Measurements from ENCODE around the gene DCX. TPM values are rescaled to one million over a fixed set of nuclear protein-coding genes. Genes with fewer than 3 reads are reported as not detected.
A peak's percentile ranks its signal among the peaks of the same experiment; 100 is the strongest.

The DCX gene
- total RNA-seq, 1 donor from 2014 or later: 6.1 TPM

- H3K36me3 Mint-ChIP-seq: peaks cover 13% of the 10 kb centered on the region
- H3K4me3 Mint-ChIP-seq: no peak overlapping the region
- TF ChIP-seq, protein P1, sequence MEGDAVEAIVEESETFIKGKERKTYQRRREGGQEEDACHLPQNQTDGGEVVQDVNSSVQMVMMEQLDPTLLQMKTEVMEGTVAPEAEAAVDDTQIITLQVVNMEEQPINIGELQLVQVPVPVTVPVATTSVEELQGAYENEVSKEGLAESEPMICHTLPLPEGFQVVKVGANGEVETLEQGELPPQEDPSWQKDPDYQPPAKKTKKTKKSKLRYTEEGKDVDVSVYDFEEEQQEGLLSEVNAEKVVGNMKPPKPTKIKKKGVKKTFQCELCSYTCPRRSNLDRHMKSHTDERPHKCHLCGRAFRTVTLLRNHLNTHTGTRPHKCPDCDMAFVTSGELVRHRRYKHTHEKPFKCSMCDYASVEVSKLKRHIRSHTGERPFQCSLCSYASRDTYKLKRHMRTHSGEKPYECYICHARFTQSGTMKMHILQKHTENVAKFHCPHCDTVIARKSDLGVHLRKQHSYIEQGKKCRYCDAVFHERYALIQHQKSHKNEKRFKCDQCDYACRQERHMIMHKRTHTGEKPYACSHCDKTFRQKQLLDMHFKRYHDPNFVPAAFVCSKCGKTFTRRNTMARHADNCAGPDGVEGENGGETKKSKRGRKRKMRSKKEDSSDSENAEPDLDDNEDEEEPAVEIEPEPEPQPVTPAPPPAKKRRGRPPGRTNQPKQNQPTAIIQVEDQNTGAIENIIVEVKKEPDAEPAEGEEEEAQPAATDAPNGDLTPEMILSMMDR (IDR thresholded peaks at IDR 0.05; ENCODE audit: unreplicated experiment): no peak
- no peak for DNase-seq (ENCODE audit: low spot score in 2 of 2, unreplicated experiment in 2 of 2)
- H3K27me3 Mint-ChIP-seq (ENCODE audit: low read depth): no peaks in the 10 kb centered on the region
- peak overlapping the region; percentile 60 for H3K27ac Mint-ChIP-seq
- H3K9me3 Mint-ChIP-seq: no peaks in the 10 kb centered on the region
- H3K4me1 Mint-ChIP-seq: peaks cover 55% of the 10 kb centered on the region
These were observed 149.9 kb downstream of the DCX start for GRCh38 chrX:111262086-111262485.

- H3K36me3 Mint-ChIP-seq: peaks cover 13% of the 10 kb centered on the region
These were observed 151.5 kb downstream of the DCX start for GRCh38 chrX:111260451-111260850.

DNA sequence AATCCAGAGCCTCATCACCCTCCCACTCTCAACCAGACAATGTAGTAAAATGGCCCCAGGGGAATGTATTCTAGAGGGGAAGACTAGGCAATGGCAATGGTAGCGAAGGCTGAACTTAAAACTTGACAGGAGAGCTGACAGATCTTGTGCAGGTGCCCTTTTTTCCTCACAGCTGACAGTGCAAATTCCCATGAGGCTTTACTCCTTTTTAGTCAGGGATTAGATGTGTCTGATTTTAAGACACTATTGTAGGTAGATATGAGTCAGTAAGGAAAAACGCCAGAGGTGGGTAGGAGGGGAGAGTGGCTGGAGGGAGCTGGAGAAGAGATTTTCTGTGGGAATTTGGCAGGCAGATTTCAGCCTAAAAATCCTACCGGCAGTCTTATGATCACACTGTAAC is 152.4 kb downstream of the DCX start:
- peaks cover 14% of the 10 kb centered on the region for H3K36me3 Mint-ChIP-seq
- H3K27ac Mint-ChIP-seq: peak overlapping the region; percentile 17
- no peaks in the 10 kb centered on the region for H3K27me3 Mint-ChIP-seq (ENCODE audit: low read depth)
- no peak for DNase-seq (ENCODE audit: low spot score in 2 of 2, unreplicated experiment in 2 of 2)
- peaks cover under 1% of the 10 kb centered on the region for H3K9me3 Mint-ChIP-seq
- no peak overlapping the region for H3K4me3 Mint-ChIP-seq
- peaks cover 41% of the 10 kb centered on the region for H3K4me1 Mint-ChIP-seq
- TF ChIP-seq, protein P1 (IDR thresholded peaks at IDR 0.05; ENCODE audit: unreplicated experiment): no peak

More at GRCh38 chrX:111260451-111260850, 151.5 kb downstream of the DCX start:
- DNase-seq (ENCODE audit: low spot score in 2 of 2, unreplicated experiment in 2 of 2): no peak
- H3K9me3 Mint-ChIP-seq: no peaks in the 10 kb centered on the region
- H3K27ac Mint-ChIP-seq: peak overlapping the region; percentile 66
- H3K4me1 Mint-ChIP-seq: peaks cover 44% of the 10 kb centered on the region
- TF ChIP-seq, protein P1 (IDR thresholded peaks at IDR 0.05; ENCODE audit: unreplicated experiment): no peak
- H3K4me3 Mint-ChIP-seq: no peak overlapping the region
- H3K27me3 Mint-ChIP-seq (ENCODE audit: low read depth): no peaks in the 10 kb centered on the region

- no peak overlapping the region for H3K4me3 Mint-ChIP-seq
- peaks cover 28% of the 10 kb centered on the region for H3K36me3 Mint-ChIP-seq
- peaks cover 9% of the 10 kb centered on the region for H3K9me3 Mint-ChIP-seq
- TF ChIP-seq, protein P1 (IDR thresholded peaks at IDR 0.05; ENCODE audit: unreplicated experiment): no peak
- no peak overlapping the region for H3K27ac Mint-ChIP-seq
- no peaks in the 10 kb centered on the region for H3K27me3 Mint-ChIP-seq (ENCODE audit: low read depth)
- no peak for DNase-seq (ENCODE audit: low spot score in 2 of 2, unreplicated experiment in 2 of 2)
- H3K4me1 Mint-ChIP-seq: peaks cover 28% of the 10 kb centered on the region
These were observed 154.3 kb downstream of the DCX start for GRCh38 chrX:111257733-111258132.

GRCh38 chrX:111254896-111255693 is 156.9 kb downstream of the DCX start:
- Mint-ChIP-seq H3K36me3 (peaks cover 38% of the 10 kb centered on the region), H3K4me1 (peaks cover 11% of the 10 kb centered on the region), H3K4me3 (no peak overlapping the region), H3K27ac (no peak overlapping the region), H3K27me3 (ENCODE audit: low read depth) (no peaks in the 10 kb centered on the region), H3K9me3 (peaks cover 9% of the 10 kb centered on the region)
- no peak for DNase-seq (ENCODE audit: low spot score in 2 of 2, unreplicated experiment in 2 of 2)
- TF ChIP-seq, protein P1 (IDR thresholded peaks at IDR 0.05; ENCODE audit: unreplicated experiment): no peak

Data from mesothelial cell of epicardium (in vitro differentiated cells).